Posterior cingulate gyrus (tissue), 11 donors: ENCODE data around the gene CGRRF1.

Source experiments
- DNase-seq, 10 donors: peaks; one replicate each; pipeline versions ENCODE4 v3.0.0 to v3.0.0-alpha.2; 2020 to 2021; ENCODE audit warnings: mixed read lengths in 3 of 10
- intact Hi-C: fragments of 100-400 bp; cut with DNase I; formaldehyde crosslinking; loops from one replicate; pipeline ENCODE4 v1.15.1; 2023

CGRRF1 gene

DNA sequence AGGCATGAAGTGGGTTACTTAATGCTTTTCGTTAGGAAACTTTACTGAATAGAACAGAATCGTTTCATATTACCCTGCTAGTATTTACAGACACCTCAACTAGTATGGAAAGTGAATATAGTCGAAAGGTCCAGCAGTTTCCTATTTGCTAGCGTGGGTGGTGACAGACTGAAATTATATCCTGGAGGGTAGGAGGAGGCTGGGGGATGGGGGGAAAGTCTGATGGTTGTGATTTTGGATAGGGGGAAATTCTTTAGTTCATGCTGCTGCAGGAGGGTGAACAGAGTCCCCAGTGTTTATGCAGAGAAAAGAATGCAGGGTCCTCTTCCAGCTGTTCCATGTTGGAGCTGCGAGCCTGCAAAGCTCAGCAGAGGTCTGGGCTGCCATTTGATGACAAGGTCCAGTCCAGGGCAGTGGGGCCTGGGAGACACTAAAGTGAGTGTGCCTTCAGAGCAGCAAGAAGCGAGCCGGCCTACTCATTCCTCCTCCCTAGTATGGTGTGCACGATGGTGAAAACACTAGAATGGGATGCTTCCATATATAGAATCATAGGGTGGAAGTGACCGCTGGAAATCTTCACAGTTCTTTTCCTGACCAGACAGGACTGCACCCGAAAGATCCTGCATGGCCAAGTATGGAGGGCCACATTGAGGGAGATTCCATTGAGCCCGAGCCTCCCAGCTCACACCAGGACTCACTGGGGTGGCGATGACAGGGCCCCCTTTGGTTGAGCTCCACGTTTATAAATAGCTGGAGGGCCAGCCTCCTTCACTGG, 59.3 kb downstream of the CGRRF1 start:
- peak in 2 of 10 donors; percentile 8 to 16 for DNase-seq
- intact Hi-C loops, result loop anchor here (10.0 kb wide), 2 partner anchors 236 to 336 kb away; partner anchors contain the start of gene GCH1

GRCh38 chr14:54570047-54570446, 60.3 kb downstream of the CGRRF1 start:
- intact Hi-C loops, result no loop called here
- no peak for DNase-seq

- intact Hi-C loops, result no loop called here
Measured at GRCh38 chr14:54570631-54571415, 61.1 kb downstream of the CGRRF1 start.

GRCh38 chr14:54572316-54572715, 62.6 kb downstream of the CGRRF1 start:
- intact Hi-C loops, result no loop called here
- DNase-seq, result no peak

More at GRCh38 chr14:54570631-54571415, 61.1 kb downstream of the CGRRF1 start:
- DNase-seq, result no peak

GRCh38 chr14:54574528-54574927, 64.8 kb downstream of the CGRRF1 start:
- intact Hi-C loops, result no loop called here

GRCh38 chr14:54577494-54577893, 67.8 kb downstream of the CGRRF1 start:
- intact Hi-C loops, result no loop called here
- DNase-seq, result no peak

More at GRCh38 chr14:54574528-54574927, 64.8 kb downstream of the CGRRF1 start:
- DNase-seq, result no peak

- no peak for DNase-seq
- intact Hi-C loops, result no loop called here
Measured at GRCh38 chr14:54577977-54578376, 68.3 kb downstream of the CGRRF1 start.

GRCh38 chr14:54579621-54580020, 69.9 kb downstream of the CGRRF1 start:
- intact Hi-C loops, result no loop called here
- DNase-seq, result no peak

GRCh38 chr14:54580933-54581332, 71.2 kb downstream of the CGRRF1 start:
- intact Hi-C loops, result no loop called here
- DNase-seq, result no peak

- intact Hi-C loops, result no loop called here
- no peak for DNase-seq
Measured at GRCh38 chr14:54582334-54582733, 72.6 kb downstream of the CGRRF1 start.

DNA sequence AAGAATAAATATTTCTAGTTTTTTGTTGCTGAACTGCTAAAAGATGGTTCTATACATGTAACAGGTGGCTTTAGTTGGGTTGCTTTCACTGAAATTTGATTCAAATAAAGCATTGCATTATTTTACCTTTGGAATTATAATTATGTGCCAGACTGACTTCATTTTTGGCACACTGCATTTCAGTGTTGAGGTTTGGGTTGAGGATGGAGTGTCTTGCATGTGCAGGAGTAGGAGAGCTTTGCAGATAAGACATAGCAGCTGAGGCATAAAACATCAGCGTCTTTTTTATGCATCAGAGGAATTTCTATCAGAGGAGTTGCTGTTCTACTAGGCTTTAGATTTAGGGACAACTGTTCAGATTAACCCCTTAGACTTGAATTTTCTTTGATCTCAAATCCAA, 74.4 kb downstream of the CGRRF1 start:
- intact Hi-C loops, result no loop called here
- no peak for DNase-seq

- intact Hi-C loops, result no loop called here
- no peak for DNase-seq
Measured at GRCh38 chr14:54585214-54585613, 75.5 kb downstream of the CGRRF1 start.
